ENCODE data around the gene HEPACAM.

GRCh38 chr11:124918950-124919349 lies 16.9 kb downstream of the HEPACAM start, which contains the start of gene HEPN1:
- no peak for TF ChIP-seq SP1 (IDR thresholded peaks at IDR 0.05)
- TF ChIP-seq ARNT (IDR thresholded peaks at IDR 0.05) = no peak
- TF ChIP-seq CTBP1 (IDR thresholded peaks at IDR 0.05; ENCODE audit: borderline replicate concordance) = no peak
- no peak for TF ChIP-seq FOXM1 (IDR thresholded peaks at IDR 0.05; ENCODE audit: borderline replicate concordance)
- no peak for TF ChIP-seq NFRKB (IDR thresholded peaks at IDR 0.05)
- TF ChIP-seq SUZ12 (IDR thresholded peaks at IDR 0.05) = no peak
- no peak for TF ChIP-seq ZNF384 (IDR thresholded peaks at IDR 0.05)
- no peak for TF ChIP-seq LEF1 (IDR thresholded peaks at IDR 0.05; ENCODE audit: borderline replicate concordance)
- TF ChIP-seq BHLHE40 (IDR thresholded peaks at IDR 0.05; ENCODE audit: borderline replicate concordance) = no peak
- no peak for TF ChIP-seq L3MBTL2 (conservative IDR thresholded peaks at IDR 0.05)
- no peak for TF ChIP-seq ELF4 (IDR thresholded peaks at IDR 0.05)

All from HEK293T (cell line).